GM12801 (cell line): ENCODE measurements around the gene C11orf98.

Source experiments
- CTCF ChIP-seq: IDR thresholded peaks from one replicate; pipeline ENCODE4 v1.5.1; 2011; ENCODE audit warnings: control low read depth; ENCODE audit not compliant: insufficient read length; ENCODE audit errors: extremely low read depth

The C11orf98 gene

GRCh38 chr11:62708392-62708791, 43.4 kb upstream of the C11orf98 start:
- no peak for TF ChIP-seq CTCF

GRCh38 chr11:62707277-62707861, 42.4 kb upstream of the C11orf98 start, which contains the start of the genes BSCL2 and GNG3:
TSS of gene BSCL2 (minus strand) at chr11:62707424. CDS start at chr11:62707195, 229 bp downstream.
TSS of gene GNG3 (plus strand) at chr11:62707676. CDS start at chr11:62708296, 620 bp downstream.
- TF ChIP-seq CTCF = no peak

- no peak for TF ChIP-seq CTCF
These were observed 41.8 kb upstream of the C11orf98 start for GRCh38 chr11:62706850-62707247.

- no peak for TF ChIP-seq CTCF
These were observed 41.2 kb upstream of the C11orf98 start for GRCh38 chr11:62705880-62706849.

- no peak for TF ChIP-seq CTCF
These were observed 40.4 kb upstream of the C11orf98 start for GRCh38 chr11:62705413-62705812.

GRCh38 chr11:62702246-62702645, 37.2 kb upstream of the C11orf98 start:
- no peak for TF ChIP-seq CTCF

GRCh38 chr11:62694455-62695167, 29.6 kb upstream of the C11orf98 start:
- peak; percentile 33 for TF ChIP-seq CTCF
